Adrenal gland (tissue), 12 donors: ENCODE measurements around the gene COL4A1. TPM values are rescaled to one million over a fixed set of nuclear protein-coding genes. Genes with fewer than 3 reads are reported as not detected.

Experiments used
- DNase-seq, 7 donors: peaks; one replicate each; pipeline ENCODE4 v3.0.0-alpha.2; 2019 to 2020
- H3K27ac ChIP-seq, 5 donors: fragments of 200-600 bp; sonication (generic) in 4 of 5; 1 replicate in 3 of 5; 2 replicates in 2 of 5; pipeline versions ENCODE4 v1.5.1 to v1.8.0; 2016 to 2020; ENCODE audit warnings: mild to moderate bottlenecking in 1 of 5
- H3K27me3 ChIP-seq: fragments of 200-600 bp; 2 replicates; pipeline ENCODE4 v1.8.0; 2021
- H3K36me3 ChIP-seq, 2 donors: fragments of 200-600 bp; replicated peaks in 1 of 2; 1 replicate in 1 of 2; 2 replicates in 1 of 2; pipeline versions ENCODE4 v1.5.1 to v1.8.0; 2018 to 2022
- H3K4me1 ChIP-seq, 2 donors: fragments of 200-600 bp; replicated peaks in 1 of 2; 1 replicate in 1 of 2; 2 replicates in 1 of 2; pipeline versions ENCODE4 v1.5.1 to v1.8.0; 2018 to 2021
- H3K4me3 ChIP-seq, 4 donors: fragments of 200-600 bp; sonication (generic) in 3 of 4; one replicate each; pipeline ENCODE4 v1.5.1; 2016 to 2018
- H3K9me3 ChIP-seq, 3 donors: fragments of 200-600 bp; sonication (generic) in 1 of 3; replicated peaks in 1 of 3; 1 replicate in 2 of 3; 2 replicates in 1 of 3; pipeline versions ENCODE4 v1.5.1 to v1.8.0; 2016 to 2021
- CTCF ChIP-seq, 6 experiments: fragments of 450-650 bp in 4 of 6; fragments of 200-600 bp in 2 of 6; sonication (generic) in 1 of 6; IDR thresholded peaks; 1 replicate in 5 of 6; 2 replicates in 1 of 6; pipeline versions ENCODE4 v1.5.1 to v1.8.0; 2016 to 2021; ENCODE audit warnings: antibody characterized with exemption in 6 of 6, mild to moderate bottlenecking in 2 of 6, moderate library complexity in 1 of 6
- POLR2A ChIP-seq, 2 donors: fragments of 450-650 bp; IDR thresholded peaks; one replicate each; pipeline ENCODE4 v1.6.1; 2017; ENCODE audit warnings: antibody characterized with exemption in 2 of 2, mild to moderate bottlenecking in 2 of 2, moderate library complexity in 1 of 2
- WGBS, 4 donors: extraction: QIAGEN DNeasy Blood & Tissue Kit in 2 of 4; methylation state at CpG; one replicate each; pipeline versions ENCODE4 v1.1.5 to v1.1.7; 2013 to 2017; 5-methylcytosine and 5-hydroxymethylcytosine counted together
- intact Hi-C, 2 donors: fragments of 100-400 bp; cut with DNase I; formaldehyde crosslinking; loops; one replicate each; pipeline versions ENCODE4 v1.14.1 to v1.15.0; 2022 to 2023
- polyA plus RNA-seq, 3 donors: library from polyadenylated mRNA; stranded (reverse); fragments of 200-250 nt in 2 of 3; fragments of 350-450 nt in 1 of 3; fragmentation: Illumina TruSeq in 1 of 3; extraction: RNeasy Lipid Tissue Mini Kit (QIAGEN cat#74804) in 1 of 3; gene quantifications; one replicate each; pipeline ENCODE4 v1.2.3, GENCODE V29; 2013 to 2014
- total RNA-seq, 9 donors: library from RNA; depleted of rRNA in 4 of 9; stranded (reverse); fragments of >200 nt in 4 of 9; fragments of 120-200 nt in 1 of 9; fragmentation: NEBNext Ultra II Directional in 1 of 9; extraction: Animal tissue kit (Norgen Biotek cat#: 25700) in 1 of 9; gene quantifications; one replicate each; pipeline versions ENCODE4 v1.1.0 to v1.2.4, GENCODE V29; 2013 to 2023
- donor health status: healthy with polysubstance abuse.
- donor health status: Bipolar disorder and iron deficiency.
- donor health status: DM: yes; HTN: yes; CAD: no.
- donor health status: DM: no; HTN: no; CAD: no.
- donor health status: DM: no; HTN: no; CAD: no.
- donor health status: DM: yes; HTN: yes; CAD: no.

The COL4A1 gene
- total and polyA plus RNA-seq, 12 donors: 62.4 to 364 (median 183) TPM

GRCh38 chr13:110107568-110108347 is 199.2 kb downstream of the COL4A1 start:
- Histone ChIP-seq H3K4me1 (peaks cover 23 to 45% of the 10 kb centered on the region in 2 donors), H3K27me3 (no peaks in the 10 kb centered on the region), H3K36me3 (no peaks in the 10 kb centered on the region), H3K9me3 (no peaks in the 10 kb centered on the region), H3K4me3 (no peak overlapping the region), H3K27ac (peak overlapping the region in 2 of 5 donors; percentile 58 to 77)
- 91 to 97% (median 95%) methylated on average over 13 to 22 of the region's 22 CpGs for WGBS, 4 donors
- peak in 2 of 7 donors; percentile 13 to 38 for DNase-seq
- TF ChIP-seq CTCF (IDR thresholded peaks at IDR 0.05) (peak in 1 of 6 experiments; percentile 15), POLR2A (IDR thresholded peaks at IDR 0.05) (no peak)
- intact Hi-C loops: loop anchor here in 1 of 2 donors (5.0 to 10.0 kb wide), 2 partner anchors 320 to 963 kb away; partner anchors contain the start of gene IRS2

- peak overlapping the region in 3 of 5 donors; percentile 46 to 77 (median 58) for H3K27ac ChIP-seq
- H3K4me3 ChIP-seq: no peak overlapping the region
- H3K4me1 ChIP-seq: peaks cover 23 to 45% of the 10 kb centered on the region in 2 donors
- peak; percentile 67 to 84 (median 78) for DNase-seq
- intact Hi-C loops: loop anchor here in 1 of 2 donors (5.0 to 10.0 kb wide), 2 partner anchors 319 to 962 kb away; partner anchors contain the start of gene IRS2
- H3K36me3 ChIP-seq: no peaks in the 10 kb centered on the region
- WGBS, 4 donors: 40 to 55% (median 50%) methylated on average over 3 to 7 of the region's 7 CpGs
- no peak for TF ChIP-seq POLR2A (IDR thresholded peaks at IDR 0.05)
- TF ChIP-seq CTCF (IDR thresholded peaks at IDR 0.05): no peak
- H3K27me3 ChIP-seq: no peaks in the 10 kb centered on the region
- H3K9me3 ChIP-seq: no peaks in the 10 kb centered on the region
Measured at GRCh38 chr13:110106726-110107125, 200.2 kb downstream of the COL4A1 start.

GRCh38 chr13:110105136-110105535 is 201.8 kb downstream of the COL4A1 start:
- peak overlapping the region in 4 of 5 donors; percentile 43 to 85 (median 66) for H3K27ac ChIP-seq
- peaks cover 20 to 45% of the 10 kb centered on the region in 2 donors for H3K4me1 ChIP-seq
- TF ChIP-seq CTCF (IDR thresholded peaks at IDR 0.05) (no peak), POLR2A (IDR thresholded peaks at IDR 0.05) (peak in 1 of 2 donors; percentile 28)

GRCh38 chr13:110103534-110103933 is 203.4 kb downstream of the COL4A1 start:
- no peak overlapping the region for H3K4me3 ChIP-seq
- H3K36me3 ChIP-seq: no peaks in the 10 kb centered on the region
- intact Hi-C loops: loop anchor here in 1 of 2 donors (10.0 kb wide), 1 partner anchor 959 kb away; no protein-coding TSS in a partner anchor
- H3K27ac ChIP-seq: peak overlapping the region in 4 of 5 donors; percentile 20 to 85 (median 48)
- WGBS, 4 donors: 12 to 35% (median 26%) methylated on average over 2 of the region's 2 CpGs
- H3K4me1 ChIP-seq: peaks cover 11 to 36% of the 10 kb centered on the region in 2 donors
- peaks cover 0 to 10% (median 0%) of the 10 kb centered on the region in 3 donors for H3K9me3 ChIP-seq
- H3K27me3 ChIP-seq: no peaks in the 10 kb centered on the region
- TF ChIP-seq CTCF (IDR thresholded peaks at IDR 0.05) (no peak), POLR2A (IDR thresholded peaks at IDR 0.05) (no peak)
- no peak for DNase-seq

More at GRCh38 chr13:110105136-110105535, 201.8 kb downstream of the COL4A1 start:
- H3K9me3 ChIP-seq: no peaks in the 10 kb centered on the region
- peak; percentile 62 to 86 (median 77) for DNase-seq
- no peak overlapping the region for H3K4me3 ChIP-seq
- H3K36me3 ChIP-seq: no peaks in the 10 kb centered on the region
- intact Hi-C loops: loop anchor here in 1 of 2 donors (5.0 to 10.0 kb wide), 2 partner anchors 318 to 960 kb away; partner anchors contain the start of gene IRS2
- WGBS, 4 donors: 43 to 46% (median 46%) methylated on average over 6 of the region's 6 CpGs
- no peaks in the 10 kb centered on the region for H3K27me3 ChIP-seq
